Activated CD4-positive, alpha-beta T cell treated with anti-CD3 and anti-CD28 coated beads, Interleukin-10, Interleukin-2, amounts not matched to agents 100 ng/mL and 50 ng/mL, durations not matched to agents 16 hours and 8 hours (primary cell): ENCODE data around the gene GDF9.
A peak's percentile ranks its signal among the peaks of the same experiment; 100 is the strongest.

Experiments used
- DNase-seq: peaks from one replicate; pipeline ENCODE4 v3.0.0-alpha.2; 2020

GDF9 gene

DNA sequence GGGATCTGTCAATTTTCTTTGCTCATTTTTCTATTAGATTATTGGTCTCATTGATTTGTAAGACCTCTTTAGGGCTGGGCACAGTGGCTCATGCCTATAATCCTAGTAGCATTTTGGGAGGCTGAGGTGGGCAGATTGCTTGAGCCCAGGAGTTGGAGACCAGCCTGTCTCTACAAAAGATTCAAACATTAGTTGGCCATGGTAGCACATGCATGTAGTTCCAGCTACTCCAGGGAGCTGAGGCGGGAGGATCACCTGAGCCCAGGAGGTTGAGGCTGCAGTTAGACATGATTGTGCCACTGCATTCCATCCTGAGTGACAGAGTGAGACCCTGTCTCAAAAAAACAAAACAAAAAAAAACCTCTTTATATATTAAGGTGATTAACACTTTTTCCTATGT, 29.4 kb downstream of the GDF9 start:
- DNase-seq: no peak

DNA sequence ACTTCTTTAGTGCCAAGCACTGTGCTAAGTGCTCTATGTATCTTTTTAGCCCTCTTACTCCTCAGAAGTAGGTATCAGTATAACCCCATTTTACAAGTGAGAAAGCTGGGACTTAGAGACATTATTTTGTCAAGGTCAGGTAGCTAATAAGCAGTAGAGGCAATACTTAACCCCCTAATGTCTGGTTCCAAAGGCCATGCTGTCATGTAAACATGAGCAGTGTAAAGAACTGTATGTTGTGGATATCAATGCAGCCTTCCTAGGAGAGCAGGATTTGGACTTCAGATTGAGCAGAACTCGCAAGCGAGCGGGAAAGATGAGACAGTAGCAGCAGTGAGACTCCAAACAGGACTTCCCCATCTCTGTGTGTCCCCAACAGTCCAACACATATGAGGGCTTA, 32.2 kb downstream of the GDF9 start:
- no peak for DNase-seq

DNA sequence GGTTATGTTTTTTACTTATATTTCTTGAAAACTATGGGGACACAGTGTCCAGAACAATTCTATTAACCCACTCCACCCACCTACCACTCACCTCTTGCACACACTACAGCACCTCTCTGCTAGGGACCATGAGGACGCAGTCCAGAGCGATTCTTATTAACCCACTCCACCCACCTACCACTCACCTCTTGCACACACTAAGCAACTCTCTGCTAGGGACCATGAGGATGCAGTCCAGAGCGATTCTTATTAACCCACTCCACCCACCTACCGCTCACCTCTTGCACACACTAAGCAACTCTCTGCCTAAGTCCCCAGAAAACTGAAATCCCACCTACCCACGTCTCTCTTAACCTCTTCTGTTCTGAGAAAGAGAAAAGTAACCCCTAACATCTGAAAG, 33.7 kb downstream of the GDF9 start:
- no peak for DNase-seq

DNA sequence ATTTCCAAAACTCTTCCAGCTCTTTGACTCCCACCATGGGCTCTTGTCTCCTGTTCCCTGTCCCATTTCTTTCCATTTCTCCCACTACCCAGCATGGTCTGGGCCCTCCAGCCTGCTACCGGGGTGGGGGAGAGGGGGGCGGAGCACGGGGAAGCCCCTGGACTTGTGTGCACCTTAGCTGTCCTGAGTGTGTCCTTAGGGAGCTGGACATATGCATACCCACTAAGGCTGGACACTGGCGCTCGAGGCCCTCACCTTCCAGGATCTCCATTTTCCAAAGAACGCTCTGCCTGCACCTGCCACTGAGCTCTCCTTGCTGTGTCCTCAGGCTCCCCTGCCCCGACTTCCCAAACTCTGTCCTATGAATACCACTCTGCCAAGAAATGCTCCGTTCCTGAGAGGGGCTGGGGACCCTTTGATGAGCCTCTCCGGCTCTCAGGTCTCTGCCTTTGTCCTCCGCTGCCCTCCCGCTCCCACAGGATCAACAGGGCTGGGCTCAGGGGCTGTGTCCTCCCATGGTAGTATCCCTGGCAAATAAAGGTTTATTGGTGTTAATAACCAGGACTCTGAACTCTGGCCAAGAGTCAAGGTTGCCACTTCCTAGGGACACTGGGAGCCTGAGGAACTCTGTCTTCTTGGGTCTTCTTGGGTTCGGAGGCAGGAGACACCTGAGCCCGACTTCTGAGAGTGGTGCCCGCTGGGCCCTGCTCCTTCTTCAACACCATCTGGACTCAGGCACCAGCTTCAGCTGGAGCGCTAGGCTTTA, 35.0 kb downstream of the GDF9 start:
- DNase-seq: no peak

DNA sequence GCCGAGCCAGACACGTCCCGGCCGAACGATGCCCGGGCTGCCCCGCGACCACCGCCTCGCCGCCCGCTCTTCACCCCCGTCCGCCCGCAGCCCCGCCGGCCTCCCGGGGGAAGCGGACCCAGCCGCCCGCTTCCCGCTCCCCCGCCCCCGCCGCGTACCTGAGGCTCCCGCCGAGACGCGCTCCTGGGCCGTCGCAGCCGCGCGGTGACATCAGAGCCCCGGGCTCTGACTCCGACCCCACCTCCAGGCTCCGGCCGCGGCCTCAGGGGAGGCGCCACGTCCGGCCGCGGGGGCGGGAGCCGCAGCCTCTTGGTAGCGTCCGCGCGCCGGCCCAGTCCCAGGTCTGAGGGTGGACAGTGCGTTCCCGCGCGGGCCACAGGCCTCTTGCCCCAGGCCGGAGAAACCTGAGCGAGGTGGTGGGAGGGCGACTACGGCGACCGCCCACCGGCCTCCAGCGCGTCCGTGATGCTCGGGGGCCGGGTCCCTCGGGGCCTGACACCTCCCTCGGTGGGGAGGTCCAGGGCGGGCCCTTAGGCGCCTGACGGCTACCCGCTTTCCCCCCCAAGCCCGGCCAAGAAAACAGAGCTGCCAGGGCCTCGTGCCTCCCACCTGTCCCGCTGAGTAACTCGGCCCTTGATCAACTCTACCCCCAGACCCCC, 35.7 kb downstream of the GDF9 start, which contains the start of gene SHROOM1:
Gene SHROOM1 (minus strand): TSS at position 212 of the 659 bp plus-strand sequence. CDS start 4,507 bp downstream, outside the sequence.
- peak; percentile 34 for DNase-seq

DNA sequence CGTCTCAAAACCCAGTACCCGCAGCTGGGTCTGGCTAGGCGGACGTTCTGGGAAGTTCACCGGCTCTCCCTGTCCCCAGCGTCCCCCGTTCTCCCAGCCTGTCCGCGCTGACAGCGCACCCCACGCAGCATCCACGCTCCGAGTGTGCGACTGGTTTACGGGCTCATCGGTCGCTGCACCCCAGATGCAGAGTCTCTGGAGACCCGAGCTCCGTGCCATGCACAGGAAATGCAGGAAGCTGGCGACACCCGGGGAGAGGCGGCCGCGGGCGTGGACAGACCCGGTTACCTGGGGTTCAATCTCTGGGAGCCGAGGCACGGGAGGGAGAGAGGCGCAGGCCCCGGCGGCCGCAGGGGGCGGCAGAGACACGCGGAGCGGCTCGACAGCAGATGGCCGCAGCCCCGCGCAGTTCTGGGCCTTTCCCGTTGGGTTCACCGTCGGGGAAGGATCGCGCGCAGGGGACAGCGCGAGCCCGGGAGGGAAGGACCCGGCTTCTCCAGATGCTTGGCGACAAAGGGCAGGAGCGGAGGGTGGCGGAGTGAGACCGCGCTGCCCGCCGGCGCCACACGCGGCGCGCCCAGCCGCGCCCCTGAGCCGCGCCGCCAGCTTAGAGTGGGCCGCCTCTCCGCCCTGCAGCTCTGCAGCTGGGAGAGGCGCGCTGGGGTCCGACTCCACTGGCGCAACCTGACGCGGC, 36.4 kb downstream of the GDF9 start:
- DNase-seq: peak; percentile 74

DNA sequence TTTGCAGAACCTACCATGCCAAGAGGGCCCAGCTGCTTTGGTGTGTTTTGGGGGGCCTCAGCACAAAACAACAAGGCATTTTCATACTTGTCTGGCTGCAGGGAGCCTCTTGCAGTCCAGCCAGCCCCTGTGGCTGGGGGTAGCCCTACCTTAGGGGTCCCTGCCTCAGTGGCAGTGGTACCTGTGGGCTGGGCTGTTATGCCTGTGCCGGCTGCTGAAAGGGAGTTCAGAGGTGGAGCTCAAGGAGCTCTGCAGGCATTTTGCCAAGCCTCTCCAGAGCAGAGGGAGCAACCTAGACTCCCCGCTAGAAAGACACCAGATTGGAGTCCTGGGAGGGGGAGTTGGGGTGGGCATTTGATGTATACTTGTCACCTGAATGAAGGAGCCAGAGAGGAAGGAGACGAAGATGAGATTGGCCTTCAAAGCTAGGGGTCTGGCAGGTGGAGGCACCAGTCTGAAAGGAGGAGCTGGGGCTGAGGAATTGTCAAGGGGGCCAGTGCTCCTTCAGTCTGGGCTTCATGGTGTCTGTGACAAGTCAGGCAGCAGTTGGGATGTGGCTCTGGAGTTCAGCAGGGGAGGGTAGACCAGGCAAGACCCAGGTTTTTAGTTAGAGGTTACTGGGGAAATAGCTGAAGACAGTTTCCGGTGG, 37.3 kb downstream of the GDF9 start:
- DNase-seq: no peak

DNA sequence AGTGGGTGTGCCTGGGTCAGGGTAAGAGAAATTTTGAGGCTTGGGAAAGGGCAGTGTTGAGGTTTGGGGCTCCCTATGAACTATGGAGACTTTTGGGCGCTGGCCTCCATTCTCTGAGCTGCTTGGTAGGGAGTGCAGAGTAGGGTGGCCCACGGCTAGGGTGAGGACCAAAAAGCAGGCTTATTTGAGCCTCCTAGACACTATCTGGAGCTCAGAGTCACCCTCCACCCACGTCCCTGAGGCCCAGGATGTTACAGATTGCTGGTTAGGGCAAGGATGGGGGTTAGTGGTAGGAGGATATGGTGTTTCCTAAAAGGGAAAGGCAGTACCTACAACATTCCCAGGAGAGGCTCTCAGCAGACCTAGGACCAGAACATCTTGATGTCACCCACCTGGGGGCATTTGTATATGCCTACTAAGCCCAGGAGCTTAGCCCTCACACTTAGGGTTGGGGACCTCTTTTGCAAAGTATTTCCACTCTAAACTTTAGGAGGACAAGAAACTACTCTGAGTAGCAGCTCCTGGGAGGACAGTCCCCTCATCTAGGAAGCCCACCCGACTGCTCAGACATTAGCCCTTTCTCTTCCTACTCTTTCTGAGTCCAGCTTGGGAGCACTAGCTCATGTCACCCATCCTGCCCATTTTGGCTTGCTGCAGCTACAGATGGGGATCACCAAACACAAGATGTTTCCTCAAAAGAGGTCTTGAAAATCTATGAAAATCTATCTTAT, 38.2 kb downstream of the GDF9 start:
- no peak for DNase-seq

DNA sequence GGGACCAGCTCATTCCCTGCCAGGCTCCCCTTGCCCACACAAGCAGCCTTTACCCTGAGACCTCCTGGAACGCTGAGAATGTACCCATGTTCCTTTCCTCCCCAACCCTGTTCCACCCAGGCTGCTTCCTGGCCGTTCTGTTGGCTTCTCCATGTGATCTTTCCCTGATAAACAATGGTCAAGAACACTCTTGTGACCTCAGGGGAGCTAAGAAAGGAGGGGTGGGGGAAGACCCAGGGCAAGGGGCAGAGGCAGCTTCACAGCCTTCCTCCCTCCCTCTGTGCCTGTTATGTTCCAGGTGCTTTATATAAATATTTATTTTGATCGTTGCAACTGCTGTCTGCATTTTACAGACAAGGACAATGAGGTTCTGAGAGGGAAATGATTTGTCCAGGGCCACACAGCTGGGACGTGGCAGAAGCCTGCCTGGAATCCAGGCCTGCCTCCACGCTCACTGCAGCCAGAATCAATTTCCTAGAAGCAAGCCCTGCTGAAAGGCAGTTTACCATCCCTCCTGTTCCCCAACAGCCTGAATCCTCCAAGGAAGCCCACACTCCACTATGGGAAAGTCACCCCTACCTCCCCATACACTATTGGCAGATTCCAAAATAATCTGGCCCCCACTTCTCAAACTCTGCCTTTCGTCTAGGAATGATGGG, 39.7 kb downstream of the GDF9 start:
- DNase-seq: no peak

DNA sequence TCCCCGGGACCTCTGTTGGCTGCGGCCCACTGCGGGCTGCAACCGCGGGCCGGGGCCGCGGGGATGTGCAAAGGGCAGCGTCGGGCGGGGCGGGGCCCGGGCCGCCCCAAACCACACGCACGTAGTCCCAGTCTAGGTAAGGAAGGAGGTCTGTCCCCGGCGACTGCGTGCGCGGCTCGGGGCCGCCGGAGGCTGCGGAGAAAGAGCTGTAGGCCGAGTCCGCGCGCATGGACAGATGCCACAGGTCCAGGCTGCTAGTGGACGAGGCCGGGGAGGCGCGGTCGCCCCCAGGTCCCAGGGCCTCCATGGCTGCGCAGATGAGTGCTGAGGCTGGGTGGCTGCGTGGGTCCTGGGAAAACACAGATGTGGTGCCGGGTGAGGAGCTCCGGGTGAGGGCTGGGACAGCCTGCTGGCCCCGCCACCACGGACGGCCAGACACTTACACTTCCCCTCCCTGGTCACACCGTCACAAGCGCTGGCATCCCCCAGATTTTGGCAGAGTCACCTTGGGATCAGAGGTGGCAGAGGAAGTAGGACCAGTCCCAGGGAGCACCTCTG, 40.4 kb downstream of the GDF9 start:
- DNase-seq: peak; percentile 28

DNA sequence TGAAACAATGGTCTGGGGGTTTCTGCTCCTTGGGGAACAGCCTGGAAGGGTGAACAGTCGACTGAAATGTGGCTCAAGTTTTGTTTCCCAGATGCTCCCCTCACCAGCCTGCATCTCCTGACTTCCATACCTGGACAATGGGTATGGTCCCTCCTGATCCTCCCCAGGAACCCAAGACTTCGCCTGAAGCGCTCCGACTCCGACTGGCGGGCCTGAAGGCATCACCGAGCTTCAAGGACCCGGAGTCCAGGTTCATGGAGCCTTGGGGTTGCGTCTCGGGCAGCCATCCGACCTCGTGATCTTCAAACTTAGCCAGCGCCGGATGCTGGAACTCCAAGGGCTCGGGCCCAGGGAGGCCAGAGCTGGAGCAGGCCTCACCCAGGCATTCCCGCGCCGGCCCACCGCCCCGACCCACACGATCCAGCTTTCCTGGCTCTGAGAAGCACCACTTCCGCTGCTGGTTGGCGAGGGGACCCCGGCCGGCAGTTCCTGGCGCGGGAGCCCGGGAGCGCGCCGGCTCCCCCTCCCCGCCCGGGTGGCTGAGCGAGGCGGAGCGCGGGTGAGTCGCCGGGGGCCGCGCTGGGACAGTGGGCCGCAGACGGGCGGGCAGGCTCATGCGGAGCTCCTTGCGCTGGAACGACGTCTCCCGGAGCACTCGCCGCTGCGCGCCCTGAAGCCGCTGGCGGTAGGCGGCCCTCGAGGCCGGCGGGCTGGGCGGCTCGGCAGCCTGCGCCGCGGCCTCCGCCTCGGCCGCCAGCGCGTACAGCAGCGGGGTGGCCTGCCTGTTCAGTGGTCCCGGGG, 41.0 kb downstream of the GDF9 start:
- no peak for DNase-seq

DNA sequence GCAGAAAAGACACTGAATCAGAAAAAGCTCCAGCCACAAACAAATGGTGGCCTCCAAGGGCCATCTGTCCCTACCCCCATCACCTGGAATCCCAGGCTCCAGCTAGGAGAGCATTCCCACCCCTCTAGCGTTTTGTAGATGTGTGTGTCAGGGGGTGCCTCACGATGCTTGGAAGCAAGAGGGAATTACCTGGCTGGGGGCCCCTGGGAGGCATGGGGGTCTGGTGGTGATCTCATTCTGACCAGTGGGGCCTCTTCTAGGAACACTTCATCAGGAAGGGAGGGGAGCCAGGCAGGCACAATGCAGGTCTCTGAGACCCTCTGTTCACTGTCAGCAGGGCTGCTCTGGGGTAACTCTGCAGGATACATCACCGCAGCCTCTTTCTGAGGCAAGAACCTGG, 41.8 kb downstream of the GDF9 start:
- no peak for DNase-seq

DNA sequence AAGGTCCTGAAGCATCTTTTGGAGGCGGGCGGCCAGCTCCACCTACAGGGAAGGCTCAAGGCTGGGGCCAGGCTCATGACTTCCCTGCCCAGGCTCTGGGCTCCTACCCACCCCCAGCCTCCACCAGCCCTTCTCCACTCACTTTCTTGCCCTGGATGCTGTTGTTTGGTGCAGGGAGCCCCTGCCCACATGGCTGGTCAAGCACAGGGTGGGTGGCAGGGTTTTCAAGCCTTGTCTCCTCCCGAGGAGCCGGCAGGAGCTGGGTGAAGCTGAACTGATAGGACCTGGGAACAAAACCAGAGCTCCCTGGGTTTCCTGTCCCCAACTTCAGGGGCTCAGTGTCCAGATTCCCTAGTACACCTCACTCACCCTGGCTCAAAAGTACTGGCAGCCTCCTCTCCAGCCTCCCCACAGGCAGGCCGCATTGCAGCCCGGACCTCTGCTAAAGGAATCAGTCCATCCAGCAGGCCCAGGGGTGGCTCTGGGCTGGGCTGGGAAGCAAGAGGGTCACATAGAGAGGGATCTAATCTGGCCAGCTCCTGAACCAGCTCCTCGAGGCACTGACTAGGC, 42.7 kb downstream of the GDF9 start:
- DNase-seq: no peak

DNA sequence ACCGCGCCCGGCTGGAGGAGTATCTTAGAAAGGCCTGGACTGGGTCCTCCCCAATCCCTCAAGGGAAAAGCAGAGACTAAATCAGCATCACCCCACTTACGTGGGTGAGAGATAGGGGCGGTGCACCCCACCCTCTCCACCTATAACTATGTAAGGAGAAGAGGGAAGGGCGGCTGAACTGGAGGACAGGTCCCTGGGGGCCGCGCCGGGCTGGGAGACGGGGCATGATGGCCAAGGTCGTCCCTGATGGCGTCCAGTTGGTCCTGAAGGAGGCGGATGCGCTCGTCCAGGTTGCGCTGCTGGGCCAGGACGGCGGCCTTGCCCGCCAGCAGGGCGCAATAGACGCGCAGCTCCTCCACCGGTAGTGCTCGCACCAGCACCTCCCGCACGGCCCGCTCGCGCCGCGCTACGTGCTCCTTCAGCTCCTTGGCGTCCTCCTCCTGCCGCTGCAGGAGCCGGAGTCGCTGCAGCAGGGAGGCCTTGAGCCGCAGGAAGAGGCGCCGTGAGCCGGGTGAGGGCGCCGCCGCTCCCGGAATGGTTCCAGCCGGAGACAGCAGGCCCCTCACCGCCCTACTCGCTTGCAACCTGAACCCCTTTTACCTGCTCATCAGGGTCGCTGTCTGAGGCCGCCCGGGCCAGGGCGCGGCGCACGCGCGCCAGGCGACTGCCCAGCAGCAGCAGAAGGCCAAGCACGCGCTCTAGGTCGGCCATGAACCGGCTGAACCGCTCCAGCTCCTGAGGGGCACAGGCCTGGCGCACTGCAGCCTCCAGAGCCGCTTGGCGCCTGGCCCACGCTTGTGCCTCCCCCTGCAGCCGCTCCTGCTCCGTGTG, 43.4 kb downstream of the GDF9 start:
- peak; percentile 33 for DNase-seq

DNA sequence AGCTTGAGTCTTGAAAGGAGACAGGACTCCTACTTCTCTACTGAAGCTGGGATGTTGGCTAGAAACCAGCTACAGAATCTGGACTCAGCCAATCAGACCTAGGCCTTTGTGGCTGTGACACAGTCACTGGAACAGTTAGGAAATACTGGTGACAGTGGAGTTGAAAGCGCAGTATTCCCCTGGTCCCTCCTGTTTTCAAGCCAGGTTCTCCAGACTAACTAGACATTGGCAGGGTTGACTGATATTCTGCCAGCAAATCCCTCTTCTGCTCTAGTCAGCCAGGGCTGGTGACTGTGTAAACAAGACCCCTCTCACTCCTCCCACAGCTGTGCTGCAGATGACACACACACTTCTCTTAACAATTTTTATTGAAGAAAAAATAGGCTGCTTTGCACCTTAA, 44.5 kb downstream of the GDF9 start:
- no peak for DNase-seq

DNA sequence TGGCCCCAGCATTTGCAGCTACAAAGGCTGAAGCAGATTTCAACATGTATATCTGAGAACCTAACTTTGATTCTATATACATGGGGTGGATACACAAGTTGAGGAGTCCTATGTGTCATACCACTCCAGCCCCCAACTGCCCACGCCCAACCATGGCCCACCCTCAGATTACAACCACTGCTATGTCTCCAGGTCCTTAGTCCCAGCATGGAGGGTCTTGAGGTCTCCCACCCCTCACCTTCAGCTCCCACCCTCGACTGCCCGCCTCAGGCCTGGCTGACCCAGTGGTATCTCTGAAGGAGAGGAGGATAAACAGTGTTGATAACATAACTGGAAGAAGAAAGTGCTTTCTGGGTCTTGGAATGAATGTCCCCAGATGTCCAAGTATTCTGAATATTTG, 44.9 kb downstream of the GDF9 start:
- no peak for DNase-seq

DNA sequence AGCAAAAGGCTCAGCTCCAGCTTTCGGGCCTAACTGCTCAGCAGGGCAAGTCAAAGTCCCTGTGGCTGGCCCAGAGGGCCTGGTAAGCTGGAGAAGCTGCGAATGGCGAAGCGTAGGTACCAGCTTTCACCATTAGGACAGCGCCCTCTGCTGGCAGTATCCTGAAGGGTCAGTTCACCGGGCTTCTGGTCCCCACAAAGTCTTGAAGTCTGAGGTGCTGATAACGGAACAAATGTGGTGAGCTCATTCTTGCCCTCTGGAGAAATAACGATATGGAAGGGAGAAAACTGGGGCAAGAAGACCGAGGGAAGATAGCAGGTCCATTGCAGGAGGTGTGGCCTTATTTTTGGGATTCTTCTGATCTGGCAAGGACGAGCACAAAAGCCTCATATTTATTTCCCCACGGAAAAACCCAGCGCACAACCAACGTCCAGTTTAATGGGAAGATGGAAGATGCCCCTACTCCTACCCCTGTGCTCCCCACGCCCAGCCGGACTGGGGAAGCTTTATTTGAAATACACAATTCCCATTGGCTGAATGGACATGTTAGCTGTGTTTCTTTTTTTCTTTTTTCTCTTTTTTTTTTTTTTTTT, 46.0 kb downstream of the GDF9 start:
- peak; percentile 92 for DNase-seq

DNA sequence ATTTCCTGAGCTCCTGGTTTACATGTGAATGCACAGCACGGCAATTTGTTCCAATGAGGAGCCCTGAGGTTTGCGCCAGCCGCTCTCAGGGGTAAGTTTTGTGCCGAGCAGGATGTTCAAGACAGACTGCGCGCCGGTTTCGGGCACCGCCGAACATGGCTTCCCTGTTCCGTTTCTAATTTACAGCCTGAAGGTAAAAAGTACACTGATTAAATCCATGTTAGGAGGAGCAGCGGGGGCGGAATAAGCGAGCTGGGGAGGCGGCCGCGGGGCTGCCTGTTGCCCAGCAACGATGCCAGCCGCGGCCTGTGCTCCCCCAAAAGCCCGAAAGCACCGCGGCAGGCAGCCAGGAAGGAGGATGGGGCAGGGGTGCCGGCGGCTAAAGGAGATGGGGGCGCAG, 46.8 kb downstream of the GDF9 start:
- DNase-seq: no peak

DNA sequence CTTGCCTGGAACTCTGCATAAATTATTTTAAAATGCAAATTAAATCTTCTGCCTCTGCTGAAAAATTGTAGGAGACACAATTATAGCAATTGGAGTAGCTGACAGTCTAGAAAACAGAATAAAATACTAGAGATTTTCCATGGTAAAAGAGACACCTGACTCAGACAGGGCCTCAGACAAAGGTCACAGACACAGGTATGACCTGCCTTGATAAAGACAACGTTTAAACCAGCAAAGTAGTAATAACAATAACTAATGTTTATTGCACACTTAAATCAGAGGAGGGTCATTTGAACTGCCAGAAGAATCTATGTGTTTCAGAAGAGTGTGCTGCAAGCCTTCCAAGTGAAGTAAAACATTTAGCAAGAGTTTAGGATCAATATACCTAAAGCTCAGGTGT, 49.3 kb downstream of the GDF9 start:
- DNase-seq: no peak
